GM21367 (cell line): ENCODE results near the gene STAMBP.
"Not testable (repeated sequence)": the region's sequence is repeated elsewhere in the genome, so short reads cannot be mapped to it uniquely, and the experiment has no call there.

ENCODE experiments used
- ATAC-seq: cut with Tn5 transposase; IDR thresholded peaks from one replicate; pipeline ENCODE4 v1.9.1; 2021; ENCODE audit not compliant: unreplicated experiment

STAMBP gene

DNA sequence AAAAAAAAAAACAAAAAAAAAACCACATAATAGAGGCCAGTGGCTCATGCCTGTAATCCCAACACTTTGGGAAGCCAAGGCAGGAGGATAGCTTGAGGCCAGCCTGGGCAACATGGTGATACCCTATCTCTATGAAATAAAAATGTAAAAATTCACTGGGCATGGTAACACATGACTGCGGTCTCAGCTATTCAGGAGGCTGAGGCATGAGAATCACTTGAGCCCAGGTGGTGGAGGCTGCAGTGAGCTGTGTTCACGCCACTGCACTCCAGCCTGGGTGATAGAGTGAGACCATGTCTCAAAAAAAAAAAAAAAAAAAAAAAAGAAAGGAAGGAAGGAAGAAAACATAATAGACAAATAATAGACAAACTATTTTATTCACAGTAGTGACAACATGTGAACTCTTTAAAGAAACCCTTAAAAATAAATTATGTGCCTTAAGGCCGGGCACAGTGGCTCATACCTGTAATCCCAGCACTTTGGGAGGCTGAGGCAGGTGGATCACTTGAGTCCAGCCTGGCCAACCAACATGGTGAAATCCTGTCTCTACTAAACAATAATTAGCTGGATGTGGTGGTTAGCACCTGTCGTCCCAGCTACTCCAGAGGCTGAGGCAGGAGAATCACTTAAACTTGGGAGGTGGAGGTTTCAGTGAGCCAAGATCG is 75.3 kb downstream of the STAMBP start:
- ATAC-seq, result not testable (repeated sequence)

DNA sequence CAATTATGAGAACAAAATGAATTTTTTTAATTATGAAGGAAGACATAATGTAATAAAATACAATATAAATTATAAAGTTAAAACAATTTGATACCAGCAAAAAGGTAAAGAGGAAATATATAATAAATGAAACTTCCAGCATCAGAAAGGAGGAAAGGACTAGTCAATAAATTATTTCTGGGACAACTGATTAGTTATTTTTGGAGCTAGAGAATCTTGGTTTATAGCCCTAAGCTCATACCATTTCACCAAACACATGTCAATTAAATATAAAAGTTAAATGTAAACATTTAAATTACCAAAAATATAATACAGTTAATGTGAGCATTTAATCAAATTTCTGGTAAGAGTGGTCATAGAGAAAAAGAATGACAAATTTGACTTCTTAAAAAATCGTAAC is 76.2 kb downstream of the STAMBP start:
- ATAC-seq, result no peak

DNA sequence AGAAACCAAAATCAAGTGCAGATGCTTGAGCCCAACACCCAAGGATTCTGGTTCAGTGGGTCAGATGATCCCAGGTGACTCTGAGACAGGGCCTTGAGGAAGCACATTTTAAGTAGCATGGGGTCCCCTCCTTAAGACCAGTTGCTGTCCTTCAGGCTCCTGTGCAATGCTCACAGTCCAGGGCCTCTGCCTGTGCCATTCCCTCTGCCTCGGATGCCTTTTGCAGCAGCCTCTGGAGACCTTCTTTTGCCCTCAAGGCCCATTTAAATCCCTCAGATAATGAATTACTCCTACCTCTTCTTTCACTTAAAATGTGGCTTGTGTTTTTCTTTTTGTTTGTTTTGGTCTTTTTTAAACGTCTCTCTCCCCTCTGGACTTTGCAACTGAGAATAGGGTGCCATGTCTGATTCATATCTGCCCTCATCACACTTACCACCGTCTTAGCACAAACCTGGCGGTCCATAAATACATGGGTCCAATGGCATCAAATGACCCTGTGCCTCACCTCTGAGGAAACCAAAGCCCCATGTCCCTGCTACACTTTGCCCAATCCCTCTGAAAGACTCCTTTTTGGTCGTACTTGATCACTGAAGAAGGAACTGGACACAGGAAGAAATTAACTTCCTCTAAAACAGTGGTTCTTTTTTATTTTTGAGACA is 78.2 kb downstream of the STAMBP start:
- no peak for ATAC-seq

DNA sequence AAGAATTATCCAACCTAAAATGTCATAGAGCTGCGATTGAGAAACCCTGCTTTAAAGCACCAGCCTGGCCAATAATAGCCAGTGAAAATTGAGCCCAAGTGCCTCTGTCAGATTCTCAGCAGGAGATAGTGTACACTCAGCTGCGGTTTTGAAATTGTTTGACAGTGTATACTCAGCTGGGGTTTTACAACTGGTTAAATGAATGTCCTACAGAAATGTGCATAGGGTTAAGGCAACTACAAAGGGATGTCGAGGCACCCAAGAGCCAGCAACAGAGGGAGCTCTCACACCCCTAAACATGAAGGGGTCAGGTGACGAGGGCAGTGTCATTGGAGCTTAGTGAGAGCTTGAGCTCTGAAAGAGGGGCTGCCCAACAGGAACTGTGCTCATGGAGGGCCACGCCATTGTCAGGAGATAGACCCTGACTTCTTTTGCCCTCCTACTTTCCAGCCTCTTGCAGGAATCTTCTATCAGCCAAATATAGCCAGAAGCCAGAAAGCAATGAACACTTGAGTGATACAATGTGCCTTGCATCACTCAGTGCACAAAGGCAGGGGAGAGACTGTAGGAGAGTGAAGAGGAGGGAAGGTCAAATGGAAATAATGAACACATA is 79.2 kb downstream of the STAMBP start:
- no peak for ATAC-seq

DNA sequence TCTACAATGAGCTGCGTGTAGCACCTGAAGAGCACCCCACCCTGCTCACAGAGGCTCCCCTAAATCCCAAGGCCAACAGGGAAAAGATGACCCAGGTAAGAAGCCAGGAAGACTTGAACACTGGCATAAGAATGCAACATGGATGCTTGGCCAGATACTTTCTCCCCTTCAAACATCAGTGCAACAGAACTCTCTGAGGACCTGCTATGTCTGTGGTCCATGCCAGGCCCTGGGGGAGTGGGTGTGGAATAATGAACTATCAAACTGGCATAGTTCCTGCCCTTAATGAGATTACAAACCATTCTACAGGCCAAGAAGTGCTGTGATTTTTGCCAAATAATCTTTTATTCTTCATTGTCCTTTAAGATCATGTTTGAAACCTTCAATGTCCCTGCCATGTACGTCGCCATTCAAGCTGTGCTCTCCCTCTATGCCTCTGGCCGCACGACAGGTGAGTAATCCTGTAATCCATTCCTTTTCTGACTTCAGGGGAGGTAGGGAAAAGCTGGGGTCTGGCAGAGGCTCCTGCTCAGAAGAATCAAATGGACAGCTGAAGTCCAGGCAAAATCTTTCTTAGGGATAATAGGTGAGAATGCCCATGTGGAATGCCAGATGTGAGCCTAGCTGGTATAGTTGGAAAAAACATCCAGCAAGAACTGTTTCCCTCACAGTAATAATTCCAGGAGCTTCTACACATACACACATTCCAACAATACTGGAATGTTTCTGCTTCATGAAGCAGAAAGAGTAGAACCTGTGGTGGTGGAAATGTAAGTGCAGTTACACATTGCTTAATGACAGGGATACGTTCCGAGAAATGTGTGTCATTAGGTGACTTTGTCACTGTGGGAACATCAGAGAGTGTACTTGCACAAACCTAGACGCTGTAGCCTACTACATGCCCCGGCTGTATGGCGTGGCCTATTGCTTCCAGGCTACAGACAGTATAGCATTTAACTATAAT is 80.2 kb downstream of the STAMBP start:
- no peak for ATAC-seq

DNA sequence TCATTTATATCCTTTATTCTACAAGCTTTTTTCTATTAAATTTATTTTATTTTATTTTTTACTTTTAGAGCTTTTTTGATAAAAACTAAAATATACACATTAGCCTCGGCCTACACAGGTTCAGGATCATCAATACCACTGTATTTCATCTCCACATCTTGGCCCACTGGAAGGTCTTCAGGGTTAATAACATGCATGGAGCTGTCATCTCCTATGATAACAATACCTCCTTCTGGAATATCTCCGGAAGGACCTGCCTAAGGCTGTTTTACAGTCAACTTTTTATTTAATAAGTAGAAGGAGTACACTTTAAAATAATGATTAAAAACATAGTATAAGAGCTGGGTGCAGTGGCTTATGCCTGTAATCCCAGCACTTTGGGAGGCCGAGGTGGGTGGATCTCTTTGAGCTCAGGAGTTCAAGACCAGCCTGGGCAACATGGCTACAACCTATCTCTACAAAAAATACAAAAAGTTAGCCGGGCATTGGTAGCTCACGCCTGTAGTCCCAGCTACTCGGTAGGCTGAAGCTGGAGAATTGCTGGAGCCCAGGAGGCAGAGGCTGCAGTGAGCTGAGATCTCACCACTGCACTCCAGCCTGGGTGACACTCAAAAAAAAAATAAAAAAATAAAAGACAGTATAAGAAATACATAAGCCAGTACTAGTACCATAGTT is 82.2 kb downstream of the STAMBP start:
- ATAC-seq, result no peak

DNA sequence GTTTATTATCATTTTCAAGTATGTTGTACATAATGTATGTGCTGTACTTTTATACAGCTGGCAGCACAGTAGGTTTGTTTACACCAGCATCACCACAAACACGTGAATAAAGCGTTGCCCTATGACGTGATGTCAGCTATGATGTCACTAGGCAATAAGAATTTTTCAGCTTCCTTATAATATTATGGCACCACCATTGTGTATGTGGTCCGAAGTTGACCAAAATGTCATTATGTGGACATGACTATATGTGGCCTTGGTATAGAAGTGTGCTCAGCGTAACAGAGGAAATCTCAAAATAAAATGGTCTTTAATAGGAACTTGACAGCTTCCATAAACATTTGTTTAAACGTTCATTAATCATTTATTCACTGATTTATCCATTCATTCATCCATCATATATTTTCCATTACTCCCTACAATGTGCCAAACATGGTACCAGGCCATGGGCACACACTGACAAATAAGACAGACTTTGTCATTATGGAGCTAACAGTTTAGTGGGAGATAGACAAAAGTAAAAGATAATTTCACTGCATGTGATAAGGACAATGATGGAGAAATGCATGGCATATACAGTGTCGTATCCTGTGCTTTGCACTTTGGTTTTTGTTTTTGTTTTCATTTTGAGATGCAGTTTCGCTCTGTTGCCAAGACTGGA is 82.9 kb downstream of the STAMBP start:
- no peak for ATAC-seq

DNA sequence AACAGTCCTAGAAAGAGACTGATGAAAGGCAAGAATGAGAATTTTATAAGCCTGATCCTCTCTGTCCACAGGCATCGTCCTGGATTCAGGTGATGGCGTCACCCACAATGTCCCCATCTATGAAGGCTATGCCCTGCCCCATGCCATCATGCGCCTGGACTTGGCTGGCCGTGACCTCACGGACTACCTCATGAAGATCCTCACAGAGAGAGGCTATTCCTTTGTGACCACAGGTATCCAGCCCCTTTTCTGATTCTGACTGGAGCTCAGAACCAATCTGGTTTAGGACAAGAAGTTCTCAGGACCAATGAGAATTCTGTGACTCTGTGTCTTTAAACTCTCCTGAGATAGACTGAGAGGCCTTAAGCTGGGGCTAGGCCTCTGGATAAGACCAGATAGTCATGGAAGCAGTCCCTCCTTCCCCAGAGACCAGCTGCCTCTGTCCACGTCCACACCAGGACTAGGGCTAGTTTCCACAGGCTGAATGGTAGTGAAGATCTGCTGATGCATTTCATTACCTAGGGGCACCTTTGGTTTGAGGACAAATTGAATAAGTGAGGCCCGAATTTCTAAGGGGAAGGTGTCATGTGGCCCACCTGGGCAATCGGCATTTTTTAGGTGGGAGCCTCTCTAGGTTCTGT is 84.8 kb downstream of the STAMBP start:
- no peak for ATAC-seq

DNA sequence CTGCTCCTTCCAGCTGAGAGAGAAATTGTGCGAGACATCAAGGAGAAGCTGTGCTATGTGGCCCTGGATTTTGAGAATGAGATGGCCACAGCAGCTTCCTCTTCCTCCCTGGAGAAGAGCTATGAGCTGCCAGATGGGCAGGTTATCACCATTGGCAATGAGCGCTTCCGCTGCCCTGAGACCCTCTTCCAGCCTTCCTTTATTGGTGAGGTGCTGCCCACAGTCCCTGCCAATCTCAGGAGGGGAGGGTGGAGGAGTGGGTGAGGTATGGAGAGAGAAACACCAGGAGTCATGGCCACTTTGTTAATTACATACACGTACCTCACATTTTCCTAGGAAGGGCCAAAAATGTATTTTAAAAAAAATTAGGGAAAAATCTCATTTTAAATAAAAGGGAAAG is 85.9 kb downstream of the STAMBP start:
- ATAC-seq, result no peak

DNA sequence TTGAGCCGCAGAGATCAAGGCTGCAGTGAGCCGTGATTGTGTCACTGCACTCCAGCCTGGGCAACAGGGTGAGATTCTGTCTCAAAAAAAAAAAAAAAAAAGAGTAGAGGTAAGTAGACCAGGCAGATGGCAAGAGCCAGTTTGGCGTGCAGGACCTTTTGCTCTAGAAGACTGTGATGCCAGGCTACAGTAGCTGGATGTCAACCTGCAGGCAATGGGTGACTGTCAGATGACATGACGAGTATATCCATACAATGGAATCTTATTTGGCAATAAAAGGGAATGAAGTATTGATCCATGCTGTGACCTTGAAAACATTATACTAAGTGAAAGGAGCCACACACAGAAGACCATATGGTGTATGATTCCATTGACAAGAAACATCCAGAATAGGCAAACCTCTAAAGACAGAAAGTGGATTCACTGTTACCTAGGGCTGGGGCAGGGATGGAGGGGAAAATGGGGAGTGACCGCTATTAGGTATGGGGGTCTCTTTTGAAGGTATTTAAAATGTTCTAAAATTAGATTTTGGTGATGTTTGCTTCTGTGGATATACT is 86.8 kb downstream of the STAMBP start:
- no peak for ATAC-seq

DNA sequence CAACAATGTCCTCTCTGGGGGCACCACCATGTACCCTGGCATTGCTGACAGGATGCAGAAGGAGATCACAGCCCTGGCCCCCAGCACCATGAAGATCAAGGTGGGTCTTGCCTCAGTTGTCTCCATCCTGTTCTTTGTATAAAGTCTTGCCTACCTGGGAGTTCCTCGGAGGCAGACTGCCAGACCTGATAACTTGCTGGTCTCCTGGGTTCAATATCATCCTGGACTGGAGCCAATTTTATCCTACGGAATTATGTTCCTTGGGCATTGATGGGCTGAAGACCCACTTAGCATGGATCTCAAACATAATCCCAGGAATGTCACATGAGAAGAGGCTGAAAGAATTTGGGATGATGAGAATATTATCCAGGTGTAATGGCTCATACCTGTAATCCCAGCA is 87.9 kb downstream of the STAMBP start:
- no peak for ATAC-seq

DNA sequence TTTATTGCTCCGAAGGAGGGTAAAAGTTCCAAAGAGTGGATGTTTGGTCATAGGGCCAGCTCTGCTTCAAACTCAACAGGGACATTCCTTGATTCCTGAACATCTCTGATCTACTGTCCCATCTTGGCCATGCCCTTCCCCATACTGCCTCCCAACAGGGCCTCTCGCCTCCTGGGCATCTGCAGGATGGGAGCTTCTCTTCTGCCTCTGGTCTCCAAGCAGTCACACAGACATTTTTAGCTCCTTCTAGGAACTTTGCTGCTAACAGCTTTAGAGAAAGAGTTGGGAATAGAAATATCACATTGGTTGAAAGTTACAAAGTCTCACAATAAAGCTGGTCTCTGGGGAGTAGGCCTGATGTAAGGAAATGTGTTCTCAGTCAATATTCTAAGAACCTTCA is 88.5 kb downstream of the STAMBP start:
- ATAC-seq, result no peak

DNA sequence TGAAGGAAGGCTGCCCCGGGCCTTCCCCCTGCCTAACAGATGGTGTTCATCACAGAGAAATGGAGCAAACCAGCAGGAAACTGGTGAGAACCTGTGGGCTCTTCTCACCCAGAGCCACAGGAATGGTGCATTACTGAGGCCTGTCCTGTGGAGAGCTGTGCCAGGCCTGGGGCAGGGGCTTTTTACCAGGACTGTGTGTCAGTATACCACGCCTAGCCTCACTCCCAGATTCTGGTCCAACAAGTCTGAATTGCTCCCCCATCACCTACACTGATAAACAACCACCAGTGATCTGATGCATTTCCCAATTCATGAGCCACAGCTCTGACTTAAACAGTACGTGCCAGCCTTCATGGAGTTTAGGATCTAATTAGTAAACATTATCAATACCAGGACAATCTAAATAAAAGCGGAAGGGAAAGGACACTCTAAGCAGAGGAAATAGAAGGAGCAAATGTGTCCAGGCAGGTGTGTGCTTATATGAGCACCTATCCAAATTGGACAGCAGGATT is 89.0 kb downstream of the STAMBP start:
- ATAC-seq, result no peak

DNA sequence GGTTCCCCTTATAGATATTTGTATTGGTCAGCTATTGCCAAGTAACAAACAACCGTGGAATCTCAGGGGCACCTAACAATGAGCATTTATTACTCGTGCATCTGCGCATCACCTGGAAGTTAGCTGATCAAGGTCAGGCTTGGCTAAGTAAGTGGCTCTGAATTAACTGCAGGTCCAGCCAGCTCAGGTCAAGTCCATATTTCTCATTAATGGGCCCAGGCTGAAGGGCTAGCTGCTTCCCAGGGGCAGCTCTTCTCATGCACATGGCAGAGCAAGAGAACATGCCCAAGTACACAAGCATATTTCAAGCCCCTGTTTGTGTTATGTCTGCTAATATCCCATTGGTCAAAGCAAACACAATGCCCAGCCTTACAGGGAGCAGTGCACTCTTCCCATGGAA is 90.1 kb downstream of the STAMBP start:
- ATAC-seq, result no peak

DNA sequence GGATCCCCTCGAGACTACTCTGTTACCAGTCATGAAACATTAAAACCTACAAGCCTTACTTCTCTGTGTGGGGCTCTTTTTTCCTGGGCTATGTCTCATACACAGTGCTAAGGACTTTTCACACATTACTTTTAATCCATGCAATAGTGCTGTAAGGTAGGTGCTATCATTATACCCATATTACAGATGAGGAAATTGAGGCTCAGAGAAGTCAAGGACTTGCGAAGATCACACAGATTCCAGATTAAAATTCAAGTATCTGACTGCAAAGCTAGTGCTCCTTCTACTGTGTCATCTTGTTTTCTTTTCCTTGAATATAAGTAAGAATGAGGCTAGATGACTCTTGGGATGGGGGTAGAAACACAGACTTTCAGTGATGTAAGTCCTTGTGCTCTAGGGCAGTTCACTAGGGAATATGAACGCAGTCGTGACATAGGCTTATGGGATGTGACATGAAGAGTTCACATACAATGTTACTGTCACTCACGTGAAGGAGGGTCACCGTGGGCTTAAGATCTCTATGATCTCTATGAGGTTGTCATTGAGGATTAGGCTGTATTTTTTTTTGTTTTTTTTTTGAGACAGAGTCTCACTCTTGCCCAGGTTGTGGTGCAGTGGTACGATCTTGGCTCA is 91.0 kb downstream of the STAMBP start:
- ATAC-seq, result no peak

DNA sequence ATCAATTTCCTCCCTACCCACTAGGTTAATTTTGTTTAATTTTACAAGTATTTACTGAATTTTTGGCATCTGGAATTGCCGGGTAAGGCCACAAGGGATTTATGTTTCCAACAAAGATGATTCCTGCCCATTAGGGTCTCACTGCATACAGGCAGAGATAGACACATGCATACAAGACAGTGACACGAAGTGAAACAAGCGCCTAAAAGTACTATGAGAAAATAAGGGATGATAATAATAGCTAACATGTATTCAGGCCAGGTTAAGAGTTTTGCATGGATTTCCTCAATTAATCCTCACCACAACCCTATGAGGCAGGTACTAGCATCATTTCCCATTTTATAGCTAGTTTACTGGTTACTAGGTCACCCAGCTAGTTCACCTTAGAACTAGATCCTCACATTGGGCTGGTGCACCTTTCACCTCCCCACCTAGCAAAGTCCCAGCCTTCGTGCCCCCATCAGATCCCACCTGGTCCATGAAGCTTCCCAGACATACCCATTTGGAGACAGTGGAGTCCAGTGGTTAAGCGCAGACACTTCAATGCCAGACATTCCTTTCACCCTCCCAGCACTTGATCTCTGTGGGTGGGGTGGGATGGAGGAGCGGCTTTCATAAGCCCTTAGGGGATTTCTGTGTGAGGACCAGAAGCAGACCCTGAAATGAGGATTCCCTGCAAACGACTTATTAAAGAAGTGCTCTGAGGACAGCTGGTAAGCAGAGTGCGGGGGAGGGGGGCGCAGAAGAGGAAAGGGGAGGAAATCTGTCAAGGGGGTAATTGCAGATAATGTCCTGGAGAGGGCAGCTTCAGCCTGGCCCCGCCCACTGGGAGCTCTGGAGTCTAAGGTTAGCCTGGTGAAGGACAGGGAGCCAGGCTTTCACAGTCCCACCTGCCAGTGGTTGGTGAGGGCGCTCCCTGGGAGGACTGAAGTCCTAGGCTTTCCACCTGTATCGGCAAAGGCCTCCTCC is 92.1 kb downstream of the STAMBP start:
- no peak for ATAC-seq

DNA sequence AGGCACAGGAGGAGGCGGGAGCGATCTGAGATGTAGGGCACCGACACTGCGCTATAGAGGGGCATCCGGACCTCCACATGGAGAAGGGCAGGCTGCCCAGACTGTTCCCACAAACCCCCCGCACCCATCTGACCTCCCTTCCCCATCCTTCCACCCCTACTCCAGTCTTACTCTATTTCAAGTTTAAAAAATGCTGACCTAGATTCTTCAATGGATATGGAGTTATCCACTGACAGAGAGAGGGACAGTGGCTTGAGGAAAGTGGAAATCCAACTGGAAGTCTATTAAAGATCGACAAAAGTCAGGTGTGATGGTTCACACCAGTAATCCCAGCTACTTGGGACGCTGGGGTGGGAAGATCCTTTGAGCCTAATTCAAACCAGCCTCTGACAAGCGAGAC is 92.8 kb downstream of the STAMBP start:
- no peak for ATAC-seq

DNA sequence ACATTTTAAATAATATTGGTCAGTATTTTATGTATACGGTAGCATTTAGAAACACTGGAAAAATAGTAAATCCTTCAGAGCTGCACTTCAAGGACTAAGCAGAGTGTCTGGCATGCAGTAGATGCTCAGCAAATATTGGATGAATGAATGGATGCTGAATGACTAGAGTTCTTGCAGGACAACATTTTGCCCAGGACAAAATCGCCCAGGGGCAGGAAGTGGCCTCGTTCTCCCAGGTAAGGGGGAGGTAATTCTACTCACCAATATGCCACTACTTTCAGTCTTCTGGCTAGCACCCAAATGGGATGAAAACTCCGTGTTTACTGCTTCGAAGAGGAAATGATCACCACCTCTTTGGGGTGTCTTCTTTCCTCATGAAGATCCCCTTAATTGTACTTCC is 93.9 kb downstream of the STAMBP start:
- no peak for ATAC-seq
